ENCODE measurements around the gene MIB1. TPM values are rescaled to one million over a fixed set of nuclear protein-coding genes. Genes with fewer than 3 reads are reported as not detected.
"Not testable (repeated sequence)": the region's sequence is repeated elsewhere in the genome, so short reads cannot be mapped to it uniquely, and the experiment has no call there.

Gene MIB1
- total and polyA plus RNA-seq, 2 experiments from 2014 or later, result 10.8 to 56.7 TPM

DNA sequence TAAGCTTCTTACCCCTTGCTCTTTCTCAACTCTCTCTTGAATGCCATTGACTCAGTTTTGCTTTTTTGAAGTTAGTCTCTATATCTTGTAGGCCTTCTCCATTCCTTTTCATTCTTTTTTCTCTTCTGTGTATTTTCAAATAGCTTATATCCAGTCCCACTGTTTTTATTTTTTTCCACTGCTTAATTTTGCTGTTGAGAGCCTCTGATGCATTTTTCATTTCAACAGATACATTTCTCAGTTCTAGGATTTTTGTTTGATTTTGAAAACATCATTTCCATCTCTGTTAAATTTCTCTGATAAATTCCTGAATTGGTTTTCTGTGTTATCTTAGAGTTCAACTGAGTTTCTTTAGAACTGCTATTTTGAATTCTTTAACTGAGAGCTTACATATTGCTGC, 45.9 kb downstream of the MIB1 start (continued):
- TF ChIP-seq, protein P1, sequence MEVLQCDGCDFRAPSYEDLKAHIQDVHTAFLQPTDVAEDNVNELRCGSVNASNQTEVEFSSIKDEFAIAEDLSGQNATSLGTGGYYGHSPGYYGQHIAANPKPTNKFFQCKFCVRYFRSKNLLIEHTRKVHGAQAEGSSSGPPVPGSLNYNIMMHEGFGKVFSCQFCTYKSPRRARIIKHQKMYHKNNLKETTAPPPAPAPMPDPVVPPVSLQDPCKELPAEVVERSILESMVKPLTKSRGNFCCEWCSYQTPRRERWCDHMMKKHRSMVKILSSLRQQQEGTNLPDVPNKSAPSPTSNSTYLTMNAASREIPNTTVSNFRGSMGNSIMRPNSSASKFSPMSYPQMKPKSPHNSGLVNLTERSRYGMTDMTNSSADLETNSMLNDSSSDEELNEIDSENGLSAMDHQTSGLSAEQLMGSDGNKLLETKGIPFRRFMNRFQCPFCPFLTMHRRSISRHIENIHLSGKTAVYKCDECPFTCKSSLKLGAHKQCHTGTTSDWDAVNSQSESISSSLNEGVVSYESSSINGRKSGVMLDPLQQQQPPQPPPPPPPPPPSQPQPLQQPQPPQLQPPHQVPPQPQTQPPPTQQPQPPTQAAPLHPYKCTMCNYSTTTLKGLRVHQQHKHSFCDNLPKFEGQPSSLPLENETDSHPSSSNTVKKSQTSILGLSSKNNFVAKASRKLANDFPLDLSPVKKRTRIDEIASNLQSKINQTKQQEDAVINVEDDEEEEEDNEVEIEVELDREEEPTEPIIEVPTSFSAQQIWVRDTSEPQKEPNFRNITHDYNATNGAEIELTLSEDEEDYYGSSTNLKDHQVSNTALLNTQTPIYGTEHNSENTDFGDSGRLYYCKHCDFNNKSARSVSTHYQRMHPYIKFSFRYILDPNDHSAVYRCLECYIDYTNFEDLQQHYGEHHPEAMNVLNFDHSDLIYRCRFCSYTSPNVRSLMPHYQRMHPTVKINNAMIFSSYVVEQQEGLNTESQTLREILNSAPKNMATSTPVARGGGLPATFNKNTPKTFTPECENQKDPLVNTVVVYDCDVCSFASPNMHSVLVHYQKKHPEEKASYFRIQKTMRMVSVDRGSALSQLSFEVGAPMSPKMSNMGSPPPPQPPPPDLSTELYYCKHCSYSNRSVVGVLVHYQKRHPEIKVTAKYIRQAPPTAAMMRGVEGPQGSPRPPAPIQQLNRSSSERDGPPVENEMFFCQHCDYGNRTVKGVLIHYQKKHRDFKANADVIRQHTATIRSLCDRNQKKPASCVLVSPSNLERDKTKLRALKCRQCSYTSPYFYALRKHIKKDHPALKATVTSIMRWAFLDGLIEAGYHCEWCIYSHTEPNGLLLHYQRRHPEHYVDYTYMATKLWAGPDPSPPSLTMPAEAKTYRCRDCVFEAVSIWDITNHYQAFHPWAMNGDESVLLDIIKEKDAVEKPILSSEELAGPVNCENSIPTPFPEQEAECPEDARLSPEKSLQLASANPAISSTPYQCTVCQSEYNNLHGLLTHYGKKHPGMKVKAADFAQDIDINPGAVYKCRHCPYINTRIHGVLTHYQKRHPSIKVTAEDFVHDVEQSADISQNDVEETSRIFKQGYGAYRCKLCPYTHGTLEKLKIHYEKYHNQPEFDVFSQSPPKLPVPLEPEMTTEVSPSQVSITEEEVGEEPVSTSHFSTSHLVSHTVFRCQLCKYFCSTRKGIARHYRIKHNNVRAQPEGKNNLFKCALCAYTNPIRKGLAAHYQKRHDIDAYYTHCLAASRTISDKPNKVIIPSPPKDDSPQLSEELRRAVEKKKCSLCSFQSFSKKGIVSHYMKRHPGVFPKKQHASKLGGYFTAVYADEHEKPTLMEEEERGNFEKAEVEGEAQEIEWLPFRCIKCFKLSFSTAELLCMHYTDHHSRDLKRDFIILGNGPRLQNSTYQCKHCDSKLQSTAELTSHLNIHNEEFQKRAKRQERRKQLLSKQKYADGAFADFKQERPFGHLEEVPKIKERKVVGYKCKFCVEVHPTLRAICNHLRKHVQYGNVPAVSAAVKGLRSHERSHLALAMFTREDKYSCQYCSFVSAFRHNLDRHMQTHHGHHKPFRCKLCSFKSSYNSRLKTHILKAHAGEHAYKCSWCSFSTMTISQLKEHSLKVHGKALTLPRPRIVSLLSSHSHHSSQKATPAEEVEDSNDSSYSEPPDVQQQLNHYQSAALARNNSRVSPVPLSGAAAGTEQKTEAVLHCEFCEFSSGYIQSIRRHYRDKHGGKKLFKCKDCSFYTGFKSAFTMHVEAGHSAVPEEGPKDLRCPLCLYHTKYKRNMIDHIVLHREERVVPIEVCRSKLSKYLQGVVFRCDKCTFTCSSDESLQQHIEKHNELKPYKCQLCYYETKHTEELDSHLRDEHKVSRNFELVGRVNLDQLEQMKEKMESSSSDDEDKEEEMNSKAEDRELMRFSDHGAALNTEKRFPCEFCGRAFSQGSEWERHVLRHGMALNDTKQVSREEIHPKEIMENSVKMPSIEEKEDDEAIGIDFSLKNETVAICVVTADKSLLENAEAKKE (CRISPR knock-in tag; IDR thresholded peaks at IDR 0.05), result no peak
- no peak for TF ChIP-seq ZNF114 (CRISPR knock-in tag; IDR thresholded peaks at IDR 0.05)
- no peak for TF ChIP-seq ZNF331 (CRISPR knock-in tag; IDR thresholded peaks at IDR 0.05; ENCODE audit: low read depth)
- TF ChIP-seq POLR2AphosphoS5 (IDR thresholded peaks at IDR 0.05; ENCODE audit: low read depth), result no peak
- TF ChIP-seq EZH2phosphoT487 (IDR thresholded peaks at IDR 0.05; ENCODE audit: unreplicated experiment), result no peak
- TF ChIP-seq STAT1 (IDR thresholded peaks at IDR 0.05; ENCODE audit: unreplicated experiment), result no peak
- TF ChIP-seq, protein P2, sequence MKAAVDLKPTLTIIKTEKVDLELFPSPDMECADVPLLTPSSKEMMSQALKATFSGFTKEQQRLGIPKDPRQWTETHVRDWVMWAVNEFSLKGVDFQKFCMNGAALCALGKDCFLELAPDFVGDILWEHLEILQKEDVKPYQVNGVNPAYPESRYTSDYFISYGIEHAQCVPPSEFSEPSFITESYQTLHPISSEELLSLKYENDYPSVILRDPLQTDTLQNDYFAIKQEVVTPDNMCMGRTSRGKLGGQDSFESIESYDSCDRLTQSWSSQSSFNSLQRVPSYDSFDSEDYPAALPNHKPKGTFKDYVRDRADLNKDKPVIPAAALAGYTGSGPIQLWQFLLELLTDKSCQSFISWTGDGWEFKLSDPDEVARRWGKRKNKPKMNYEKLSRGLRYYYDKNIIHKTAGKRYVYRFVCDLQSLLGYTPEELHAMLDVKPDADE (IDR thresholded peaks at IDR 0.05), result no peak

DNA sequence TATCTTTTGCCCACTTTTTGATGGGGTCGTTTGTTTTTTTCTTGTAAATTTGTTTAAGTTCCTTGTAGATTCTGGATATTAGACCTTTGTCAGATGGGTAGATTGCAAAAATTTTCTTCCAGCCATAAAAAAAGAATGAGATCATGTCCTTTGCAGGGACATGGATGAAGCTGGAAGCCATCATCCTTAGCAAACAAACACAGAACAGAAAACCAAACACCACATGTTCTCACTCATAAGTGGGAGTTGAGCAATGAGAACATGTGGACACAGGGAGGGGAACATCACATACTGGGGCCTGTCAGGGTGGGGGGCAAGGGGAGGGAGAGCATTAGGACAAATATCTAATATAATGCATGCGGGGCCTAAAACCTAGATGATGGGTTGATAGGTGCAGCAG, 55.5 kb downstream of the MIB1 start:
- H3K4me3 ChIP-seq; H4K20me1 ChIP-seq (replicated peaks; ENCODE audit: insufficient read depth); H3K27me3 ChIP-seq (ENCODE audit: insufficient read depth); H3K36me3 ChIP-seq (ENCODE audit: insufficient read depth); H2AFZ ChIP-seq; ATAC-seq; H3K4me1 Mint-ChIP-seq; H3K9me2 ChIP-seq (ENCODE audit: insufficient read depth); H3K36me3 Mint-ChIP-seq (ENCODE audit: low read depth); H3K27me3 Mint-ChIP-seq (ENCODE audit: insufficient read depth, low read depth, poor library complexity); DNase-seq (ENCODE audit: low spot score); H3K9me3 Mint-ChIP-seq; H3F3A ChIP-seq (replicated peaks; ENCODE audit: low read depth); H3K27ac ChIP-seq (ENCODE audit: low read depth); H3K4me2 ChIP-seq; H3K4me3 Mint-ChIP-seq; H3K4me1 ChIP-seq (ENCODE audit: insufficient read depth); H3K79me2 ChIP-seq (replicated peaks; ENCODE audit: insufficient read depth); H3K27ac Mint-ChIP-seq: not testable (repeated sequence)

All from GM23338 (cell line).